ENCODE results near the gene SRSF11. TPM values are rescaled to one million over a fixed set of nuclear protein-coding genes. Genes with fewer than 3 reads are reported as not detected.

The SRSF11 gene
- polyA plus RNA-seq, 1 donor (not counting 4 experiments of a cell fraction or from before 2014, with no cell fraction given), result 234 TPM

GRCh38 chr1:70265946-70266345, 44.8 kb downstream of the SRSF11 start:
- no peak for DNase-seq (ENCODE audit: low read depth, low spot score)
- Histone ChIP-seq H3K27ac (ENCODE audit: control insufficient read depth, insufficient read depth, low read length) (no peak overlapping the region), H3K27me3 (ENCODE audit: control insufficient read depth, extremely low read depth, insufficient read depth, low read length) (no peaks in the 10 kb centered on the region), H3K9me1 (ENCODE audit: control insufficient read depth, extremely low read depth, insufficient read depth, low read length) (no peaks in the 10 kb centered on the region), H3K36me3 (ENCODE audit: control insufficient read depth in 2 of 2, extremely low read depth in 1 of 2, insufficient read depth in 2 of 2, low read length in 2 of 2) (peaks cover 2 to 6% of the 10 kb centered on the region in 2 experiments), H3K4me2 (ENCODE audit: control insufficient read depth, extremely low read depth, insufficient read depth, low read depth, low read length) (no peak overlapping the region), H2AFZ (ENCODE audit: control insufficient read depth, low read length) (no peak overlapping the region), H3K4me1 (ENCODE audit: control insufficient read depth, extremely low read depth, insufficient read depth, low read length) (no peaks in the 10 kb centered on the region), H4K20me1 (ENCODE audit: control insufficient read depth, extremely low read depth, insufficient read depth, low read length) (no peaks in the 10 kb centered on the region), H3K9ac (ENCODE audit: control insufficient read depth, extremely low read depth, insufficient read depth, low read length) (no peak overlapping the region), H3K4me3 (ENCODE audit: control insufficient read depth in 2 of 3, extremely low read depth in 1 of 3, insufficient read depth in 2 of 3, low read depth in 1 of 3, low read length in 3 of 3) (no peak overlapping the region), H3K79me2 (ENCODE audit: control insufficient read depth, insufficient read depth, low read length) (no peaks in the 10 kb centered on the region), H3K9me3 (ENCODE audit: control insufficient read depth, low read depth, low read length) (no peaks in the 10 kb centered on the region)
- FAIRE-seq, result no peak
- no peak for TF ChIP-seq EZH2 (IDR thresholded peaks at IDR 0.05; ENCODE audit: low read length)
- dilution Hi-C loops (cut with MboI; ENCODE audit: extremely low pct_ligation_motif_present, low sequenced_read_pairs), result no loop called here

- Histone ChIP-seq H3K9me3 (ENCODE audit: control insufficient read depth, low read depth, low read length) (no peaks in the 10 kb centered on the region), H3K36me3 (ENCODE audit: control insufficient read depth in 2 of 2, extremely low read depth in 1 of 2, insufficient read depth in 2 of 2, low read length in 2 of 2) (peaks cover 0 to 4% of the 10 kb centered on the region in 2 experiments), H3K9ac (ENCODE audit: control insufficient read depth, extremely low read depth, insufficient read depth, low read length) (no peak overlapping the region), H3K9me1 (ENCODE audit: control insufficient read depth, extremely low read depth, insufficient read depth, low read length) (no peaks in the 10 kb centered on the region), H4K20me1 (ENCODE audit: control insufficient read depth, extremely low read depth, insufficient read depth, low read length) (no peaks in the 10 kb centered on the region), H3K27ac (ENCODE audit: control insufficient read depth, insufficient read depth, low read length) (no peak overlapping the region), H3K4me1 (ENCODE audit: control insufficient read depth, extremely low read depth, insufficient read depth, low read length) (no peaks in the 10 kb centered on the region), H3K79me2 (ENCODE audit: control insufficient read depth, insufficient read depth, low read length) (no peaks in the 10 kb centered on the region), H2AFZ (ENCODE audit: control insufficient read depth, low read length) (no peak overlapping the region), H3K4me2 (ENCODE audit: control insufficient read depth, extremely low read depth, insufficient read depth, low read depth, low read length) (no peak overlapping the region), H3K27me3 (ENCODE audit: control insufficient read depth, extremely low read depth, insufficient read depth, low read length) (no peaks in the 10 kb centered on the region), H3K4me3 (ENCODE audit: control insufficient read depth in 2 of 3, extremely low read depth in 1 of 3, insufficient read depth in 2 of 3, low read depth in 1 of 3, low read length in 3 of 3) (no peak overlapping the region)
- FAIRE-seq (no peak), DNase-seq (ENCODE audit: low read depth, low spot score) (no peak)
- dilution Hi-C loops (cut with MboI; ENCODE audit: extremely low pct_ligation_motif_present, low sequenced_read_pairs), result no loop called here
- TF ChIP-seq, protein P1, sequence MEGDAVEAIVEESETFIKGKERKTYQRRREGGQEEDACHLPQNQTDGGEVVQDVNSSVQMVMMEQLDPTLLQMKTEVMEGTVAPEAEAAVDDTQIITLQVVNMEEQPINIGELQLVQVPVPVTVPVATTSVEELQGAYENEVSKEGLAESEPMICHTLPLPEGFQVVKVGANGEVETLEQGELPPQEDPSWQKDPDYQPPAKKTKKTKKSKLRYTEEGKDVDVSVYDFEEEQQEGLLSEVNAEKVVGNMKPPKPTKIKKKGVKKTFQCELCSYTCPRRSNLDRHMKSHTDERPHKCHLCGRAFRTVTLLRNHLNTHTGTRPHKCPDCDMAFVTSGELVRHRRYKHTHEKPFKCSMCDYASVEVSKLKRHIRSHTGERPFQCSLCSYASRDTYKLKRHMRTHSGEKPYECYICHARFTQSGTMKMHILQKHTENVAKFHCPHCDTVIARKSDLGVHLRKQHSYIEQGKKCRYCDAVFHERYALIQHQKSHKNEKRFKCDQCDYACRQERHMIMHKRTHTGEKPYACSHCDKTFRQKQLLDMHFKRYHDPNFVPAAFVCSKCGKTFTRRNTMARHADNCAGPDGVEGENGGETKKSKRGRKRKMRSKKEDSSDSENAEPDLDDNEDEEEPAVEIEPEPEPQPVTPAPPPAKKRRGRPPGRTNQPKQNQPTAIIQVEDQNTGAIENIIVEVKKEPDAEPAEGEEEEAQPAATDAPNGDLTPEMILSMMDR (optimal IDR thresholded peaks at IDR 0.05 in 1 of 3, IDR thresholded peaks at IDR 0.05 in 1 of 3, conservative IDR thresholded peaks at IDR 0.05 in 1 of 3; ENCODE audit: extremely low read depth in 1 of 3, insufficient read depth in 2 of 3, low read length in 3 of 3), result no peak
- no peak for TF ChIP-seq EZH2 (IDR thresholded peaks at IDR 0.05; ENCODE audit: low read length)
Measured at GRCh38 chr1:70277875-70278274, 56.7 kb downstream of the SRSF11 start.

DNA sequence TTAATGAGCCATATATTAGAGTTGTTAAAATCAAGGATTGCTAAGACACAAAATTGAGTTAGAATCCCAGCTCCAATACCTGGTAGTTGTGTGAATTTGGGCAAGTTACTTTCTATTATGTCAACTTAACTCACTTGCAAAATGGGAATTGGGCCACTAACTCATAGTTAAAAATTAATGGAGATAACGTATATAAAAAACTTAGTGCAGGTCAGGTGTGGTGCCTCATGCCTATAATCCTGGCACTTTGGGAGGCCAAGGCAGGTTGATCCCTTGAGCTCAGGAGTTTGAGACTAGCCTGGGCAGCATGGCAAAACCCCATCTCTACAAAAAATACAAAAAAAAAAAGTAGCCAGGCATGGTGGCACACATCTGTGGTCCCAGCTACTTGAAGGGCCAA, 57.5 kb downstream of the SRSF11 start:
- H3K4me2 ChIP-seq (ENCODE audit: control insufficient read depth, extremely low read depth, insufficient read depth, low read depth, low read length), result no peak overlapping the region
- no peaks in the 10 kb centered on the region for H4K20me1 ChIP-seq (ENCODE audit: control insufficient read depth, extremely low read depth, insufficient read depth, low read length)
- H3K36me3 ChIP-seq (ENCODE audit: control insufficient read depth in 2 of 2, extremely low read depth in 1 of 2, insufficient read depth in 2 of 2, low read length in 2 of 2), result peaks cover 0 to 4% of the 10 kb centered on the region in 2 experiments
- no peak overlapping the region for H3K4me3 ChIP-seq (ENCODE audit: control insufficient read depth in 2 of 3, extremely low read depth in 1 of 3, insufficient read depth in 2 of 3, low read depth in 1 of 3, low read length in 3 of 3)
- H2AFZ ChIP-seq (ENCODE audit: control insufficient read depth, low read length), result no peak overlapping the region
- FAIRE-seq (no peak), DNase-seq (ENCODE audit: low read depth, low spot score) (no peak)
- TF ChIP-seq, protein P1 (optimal IDR thresholded peaks at IDR 0.05 in 1 of 3, IDR thresholded peaks at IDR 0.05 in 1 of 3, conservative IDR thresholded peaks at IDR 0.05 in 1 of 3; ENCODE audit: extremely low read depth in 1 of 3, insufficient read depth in 2 of 3, low read length in 3 of 3), result no peak
- no peak for TF ChIP-seq EZH2 (IDR thresholded peaks at IDR 0.05; ENCODE audit: low read length)
- no peak overlapping the region for H3K27ac ChIP-seq (ENCODE audit: control insufficient read depth, insufficient read depth, low read length)
- H3K9me3 ChIP-seq (ENCODE audit: control insufficient read depth, low read depth, low read length), result no peaks in the 10 kb centered on the region
- no peak overlapping the region for H3K9ac ChIP-seq (ENCODE audit: control insufficient read depth, extremely low read depth, insufficient read depth, low read length)
- no peaks in the 10 kb centered on the region for H3K79me2 ChIP-seq (ENCODE audit: control insufficient read depth, insufficient read depth, low read length)
- no peaks in the 10 kb centered on the region for H3K9me1 ChIP-seq (ENCODE audit: control insufficient read depth, extremely low read depth, insufficient read depth, low read length)
- no peaks in the 10 kb centered on the region for H3K27me3 ChIP-seq (ENCODE audit: control insufficient read depth, extremely low read depth, insufficient read depth, low read length)
- dilution Hi-C loops (cut with MboI; ENCODE audit: extremely low pct_ligation_motif_present, low sequenced_read_pairs), result no loop called here
- H3K4me1 ChIP-seq (ENCODE audit: control insufficient read depth, extremely low read depth, insufficient read depth, low read length), result no peaks in the 10 kb centered on the region

All from keratinocyte (primary cell).